ENCODE data around the gene MORN1.

DNA sequence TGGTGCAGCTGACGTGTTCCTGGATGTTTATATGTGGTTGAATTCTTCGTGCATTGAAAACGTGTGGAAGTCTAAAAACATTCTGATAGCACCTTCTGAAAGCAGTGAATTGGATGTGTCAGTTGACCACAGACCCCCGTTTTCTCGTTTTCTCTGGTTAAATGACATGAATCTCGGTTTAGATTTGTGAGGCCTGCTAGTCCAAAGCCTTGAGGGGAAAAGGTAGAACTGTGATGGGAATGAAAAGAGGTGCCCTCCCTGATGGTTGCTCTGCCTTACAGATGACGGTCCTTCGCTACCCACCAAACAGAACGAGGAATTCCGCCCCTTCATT, 9.2 kb upstream of the MORN1 start:
- TF ChIP-seq, protein P1, sequence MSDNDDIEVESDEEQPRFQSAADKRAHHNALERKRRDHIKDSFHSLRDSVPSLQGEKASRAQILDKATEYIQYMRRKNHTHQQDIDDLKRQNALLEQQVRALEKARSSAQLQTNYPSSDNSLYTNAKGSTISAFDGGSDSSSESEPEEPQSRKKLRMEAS (IDR thresholded peaks at IDR 0.05) = no peak
- no peak for TF ChIP-seq SP1 (IDR thresholded peaks at IDR 0.05)
- TF ChIP-seq TAF1 (conservative IDR thresholded peaks at IDR 0.05) = no peak
- TF ChIP-seq HNF4A (conservative IDR thresholded peaks at IDR 0.05) = no peak
- TF ChIP-seq GABPA (IDR thresholded peaks at IDR 0.05 in 1 of 2, conservative IDR thresholded peaks at IDR 0.05 in 1 of 2) = no peak
- TF ChIP-seq, protein P2, sequence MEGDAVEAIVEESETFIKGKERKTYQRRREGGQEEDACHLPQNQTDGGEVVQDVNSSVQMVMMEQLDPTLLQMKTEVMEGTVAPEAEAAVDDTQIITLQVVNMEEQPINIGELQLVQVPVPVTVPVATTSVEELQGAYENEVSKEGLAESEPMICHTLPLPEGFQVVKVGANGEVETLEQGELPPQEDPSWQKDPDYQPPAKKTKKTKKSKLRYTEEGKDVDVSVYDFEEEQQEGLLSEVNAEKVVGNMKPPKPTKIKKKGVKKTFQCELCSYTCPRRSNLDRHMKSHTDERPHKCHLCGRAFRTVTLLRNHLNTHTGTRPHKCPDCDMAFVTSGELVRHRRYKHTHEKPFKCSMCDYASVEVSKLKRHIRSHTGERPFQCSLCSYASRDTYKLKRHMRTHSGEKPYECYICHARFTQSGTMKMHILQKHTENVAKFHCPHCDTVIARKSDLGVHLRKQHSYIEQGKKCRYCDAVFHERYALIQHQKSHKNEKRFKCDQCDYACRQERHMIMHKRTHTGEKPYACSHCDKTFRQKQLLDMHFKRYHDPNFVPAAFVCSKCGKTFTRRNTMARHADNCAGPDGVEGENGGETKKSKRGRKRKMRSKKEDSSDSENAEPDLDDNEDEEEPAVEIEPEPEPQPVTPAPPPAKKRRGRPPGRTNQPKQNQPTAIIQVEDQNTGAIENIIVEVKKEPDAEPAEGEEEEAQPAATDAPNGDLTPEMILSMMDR (IDR thresholded peaks at IDR 0.05; ENCODE audit: low read depth, low read length, missing input control) = no peak
- no peak for TF ChIP-seq YY1 (IDR thresholded peaks at IDR 0.05)
- TF ChIP-seq RAD21 (IDR thresholded peaks at IDR 0.05) = no peak
- no peak for TF ChIP-seq HNF4G (IDR thresholded peaks at IDR 0.05)
- TF ChIP-seq, protein P3, sequence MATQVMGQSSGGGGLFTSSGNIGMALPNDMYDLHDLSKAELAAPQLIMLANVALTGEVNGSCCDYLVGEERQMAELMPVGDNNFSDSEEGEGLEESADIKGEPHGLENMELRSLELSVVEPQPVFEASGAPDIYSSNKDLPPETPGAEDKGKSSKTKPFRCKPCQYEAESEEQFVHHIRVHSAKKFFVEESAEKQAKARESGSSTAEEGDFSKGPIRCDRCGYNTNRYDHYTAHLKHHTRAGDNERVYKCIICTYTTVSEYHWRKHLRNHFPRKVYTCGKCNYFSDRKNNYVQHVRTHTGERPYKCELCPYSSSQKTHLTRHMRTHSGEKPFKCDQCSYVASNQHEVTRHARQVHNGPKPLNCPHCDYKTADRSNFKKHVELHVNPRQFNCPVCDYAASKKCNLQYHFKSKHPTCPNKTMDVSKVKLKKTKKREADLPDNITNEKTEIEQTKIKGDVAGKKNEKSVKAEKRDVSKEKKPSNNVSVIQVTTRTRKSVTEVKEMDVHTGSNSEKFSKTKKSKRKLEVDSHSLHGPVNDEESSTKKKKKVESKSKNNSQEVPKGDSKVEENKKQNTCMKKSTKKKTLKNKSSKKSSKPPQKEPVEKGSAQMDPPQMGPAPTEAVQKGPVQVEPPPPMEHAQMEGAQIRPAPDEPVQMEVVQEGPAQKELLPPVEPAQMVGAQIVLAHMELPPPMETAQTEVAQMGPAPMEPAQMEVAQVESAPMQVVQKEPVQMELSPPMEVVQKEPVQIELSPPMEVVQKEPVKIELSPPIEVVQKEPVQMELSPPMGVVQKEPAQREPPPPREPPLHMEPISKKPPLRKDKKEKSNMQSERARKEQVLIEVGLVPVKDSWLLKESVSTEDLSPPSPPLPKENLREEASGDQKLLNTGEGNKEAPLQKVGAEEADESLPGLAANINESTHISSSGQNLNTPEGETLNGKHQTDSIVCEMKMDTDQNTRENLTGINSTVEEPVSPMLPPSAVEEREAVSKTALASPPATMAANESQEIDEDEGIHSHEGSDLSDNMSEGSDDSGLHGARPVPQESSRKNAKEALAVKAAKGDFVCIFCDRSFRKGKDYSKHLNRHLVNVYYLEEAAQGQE (IDR thresholded peaks at IDR 0.05) = no peak
- no peak for TF ChIP-seq NR2F2 (IDR thresholded peaks at IDR 0.05)
- no peak for TF ChIP-seq EGR1 (IDR thresholded peaks at IDR 0.05; ENCODE audit: low read depth in 2 of 2)
- TF ChIP-seq JUND (IDR thresholded peaks at IDR 0.05) = no peak

Data from liver (tissue), 3 donors.